LNCaP clone FGC (cell line): ENCODE measurements around the gene NEAT1.

Source experiments
- DNase-seq: peaks from one replicate; pipeline ENCODE4 v3.0.0-alpha.2; 2011; ENCODE audit warnings: low read depth
- H3K4me3 ChIP-seq: 2 replicates; pipeline ENCODE4 v1.5.1; 2011; ENCODE audit warnings: mild to moderate bottlenecking, low read depth, low read length, control low read depth
- CTCF ChIP-seq: IDR thresholded peaks from 2 replicates; pipeline ENCODE4 v1.5.1; 2012; ENCODE audit warnings: mild to moderate bottlenecking; ENCODE audit not compliant: control insufficient read depth, insufficient read depth; ENCODE audit errors: extremely low read depth

Gene NEAT1

DNA sequence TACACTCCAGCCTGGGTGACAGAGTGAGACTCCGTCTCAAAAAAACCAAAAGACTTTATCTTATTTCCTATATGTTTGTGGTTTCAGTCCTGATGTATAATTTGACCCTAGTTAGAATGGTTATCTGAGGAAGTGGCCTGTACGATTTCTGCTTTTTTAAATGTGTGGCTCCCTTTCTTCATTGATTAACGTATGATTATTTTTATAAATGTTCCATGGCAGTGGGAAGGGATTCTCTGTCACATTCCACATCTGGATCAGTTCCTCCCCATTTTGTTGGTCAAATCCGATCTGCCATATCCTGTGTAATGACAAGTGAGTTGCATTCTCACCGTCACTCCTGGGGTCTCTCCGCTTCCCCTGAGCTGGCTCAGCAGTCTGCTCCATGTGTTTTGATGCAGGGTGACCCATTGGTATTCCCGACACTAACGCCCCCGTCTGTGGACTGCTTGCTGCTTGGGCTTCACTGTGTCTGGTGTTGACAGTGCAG lies 20.3 kb downstream of the NEAT1 start:
- no peak overlapping the region for H3K4me3 ChIP-seq
- no peak for DNase-seq
- TF ChIP-seq CTCF: no peak

DNA sequence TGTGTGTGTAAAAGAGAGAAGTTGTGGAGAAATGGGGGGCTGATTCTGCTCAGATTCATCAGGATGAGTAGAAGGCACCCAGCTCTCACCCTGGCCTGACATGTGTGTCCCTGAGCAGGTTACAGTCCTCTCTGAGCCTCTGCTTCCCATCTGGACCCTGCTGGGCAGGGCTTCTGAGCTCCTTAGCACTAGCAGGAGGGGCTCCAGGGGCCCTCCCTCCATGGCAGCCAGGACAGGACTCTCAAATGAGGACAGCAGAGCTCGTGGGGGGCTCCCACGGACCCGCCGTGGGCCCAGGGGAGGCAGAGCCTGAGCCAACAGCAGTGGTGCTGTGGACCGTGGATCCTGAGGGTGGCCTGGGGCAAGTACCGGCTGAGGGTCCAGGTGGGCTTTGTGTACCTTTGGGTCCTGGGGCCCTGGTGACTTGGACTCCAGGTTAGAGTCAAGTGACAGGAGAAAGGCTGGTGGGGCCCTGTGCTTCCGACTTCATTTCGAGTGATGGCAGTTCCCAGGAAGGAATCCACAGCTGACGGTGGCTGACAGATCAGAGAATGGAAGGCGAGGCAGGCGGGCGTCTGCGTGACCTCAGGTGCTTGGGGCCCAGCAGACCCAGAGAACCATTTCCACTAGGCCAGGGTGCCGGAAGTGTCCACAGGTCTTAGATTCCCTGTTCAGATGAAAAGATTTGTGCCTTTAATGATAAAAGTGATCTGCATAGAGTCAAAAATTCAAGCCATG lies 21.9 kb downstream of the NEAT1 start:
- DNase-seq: no peak
- no peak overlapping the region for H3K4me3 ChIP-seq
- TF ChIP-seq CTCF: no peak

DNA sequence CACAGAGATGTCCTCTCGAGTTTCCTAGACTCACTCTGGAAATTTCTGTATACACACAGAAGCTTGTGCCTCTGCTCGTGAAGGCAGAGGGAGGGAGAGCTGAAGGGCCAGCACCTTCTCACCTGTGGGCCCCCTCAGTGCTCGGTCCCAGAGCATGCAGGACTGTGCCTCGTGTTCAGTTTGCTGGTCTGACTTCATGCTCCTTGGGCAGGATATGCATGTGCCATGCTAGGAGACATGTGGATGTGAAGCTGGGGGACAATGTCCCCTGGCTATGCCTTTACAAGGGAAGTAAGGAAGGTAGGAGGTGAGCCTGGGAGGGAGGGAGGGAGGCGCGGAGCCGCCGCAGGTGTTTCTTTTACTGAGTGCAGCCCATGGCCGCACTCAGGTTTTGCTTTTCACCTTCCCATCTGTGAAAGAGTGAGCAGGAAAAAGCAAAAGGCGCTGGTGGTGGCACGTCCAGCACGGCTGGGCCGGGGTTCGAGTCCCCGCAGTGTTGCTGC lies 22.6 kb downstream of the NEAT1 start:
- no peak for TF ChIP-seq CTCF
- DNase-seq: no peak
- no peak overlapping the region for H3K4me3 ChIP-seq

DNA sequence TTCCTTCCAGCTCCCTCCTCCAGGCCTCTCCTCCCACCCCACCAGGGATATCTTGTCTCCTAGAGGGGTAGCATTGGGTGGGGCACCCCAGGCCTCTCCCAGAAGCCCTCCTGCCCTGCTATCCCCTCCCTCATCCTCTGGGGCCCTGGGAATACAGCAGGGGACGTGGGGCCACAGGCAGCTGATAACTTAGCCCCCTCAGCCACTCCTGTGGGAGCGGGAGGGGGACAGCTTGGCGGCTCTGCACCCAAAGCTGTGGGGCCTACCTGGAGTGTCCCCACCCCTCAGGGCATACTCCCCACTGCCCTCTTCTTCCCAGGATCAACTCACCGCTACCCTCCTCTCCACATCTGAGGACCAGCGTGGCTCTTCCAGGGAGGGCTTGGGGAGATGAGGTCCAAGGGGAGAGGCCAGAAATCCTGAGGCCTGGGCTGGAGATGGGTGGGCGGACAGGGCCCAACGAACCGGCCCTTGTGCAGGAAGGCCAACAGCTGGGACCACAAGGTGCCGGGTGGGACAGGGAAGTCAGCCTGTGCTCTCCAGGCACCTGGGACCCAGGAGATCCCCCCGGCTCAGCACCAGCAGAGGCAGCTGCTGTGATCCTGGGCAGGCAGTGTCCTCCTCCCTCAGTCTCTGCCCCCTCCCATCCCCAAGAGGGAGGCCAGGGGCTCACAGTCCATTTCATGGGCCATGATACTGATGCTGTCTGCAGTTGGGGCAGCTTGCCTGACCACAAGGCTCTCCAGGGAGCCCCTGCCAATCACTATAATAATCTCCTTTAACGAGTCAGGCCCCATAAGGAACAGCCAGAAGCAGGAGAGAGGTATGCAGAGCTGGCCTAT lies 23.2 kb downstream of the NEAT1 start:
- TF ChIP-seq CTCF: no peak
- no peak overlapping the region for H3K4me3 ChIP-seq
- no peak for DNase-seq

DNA sequence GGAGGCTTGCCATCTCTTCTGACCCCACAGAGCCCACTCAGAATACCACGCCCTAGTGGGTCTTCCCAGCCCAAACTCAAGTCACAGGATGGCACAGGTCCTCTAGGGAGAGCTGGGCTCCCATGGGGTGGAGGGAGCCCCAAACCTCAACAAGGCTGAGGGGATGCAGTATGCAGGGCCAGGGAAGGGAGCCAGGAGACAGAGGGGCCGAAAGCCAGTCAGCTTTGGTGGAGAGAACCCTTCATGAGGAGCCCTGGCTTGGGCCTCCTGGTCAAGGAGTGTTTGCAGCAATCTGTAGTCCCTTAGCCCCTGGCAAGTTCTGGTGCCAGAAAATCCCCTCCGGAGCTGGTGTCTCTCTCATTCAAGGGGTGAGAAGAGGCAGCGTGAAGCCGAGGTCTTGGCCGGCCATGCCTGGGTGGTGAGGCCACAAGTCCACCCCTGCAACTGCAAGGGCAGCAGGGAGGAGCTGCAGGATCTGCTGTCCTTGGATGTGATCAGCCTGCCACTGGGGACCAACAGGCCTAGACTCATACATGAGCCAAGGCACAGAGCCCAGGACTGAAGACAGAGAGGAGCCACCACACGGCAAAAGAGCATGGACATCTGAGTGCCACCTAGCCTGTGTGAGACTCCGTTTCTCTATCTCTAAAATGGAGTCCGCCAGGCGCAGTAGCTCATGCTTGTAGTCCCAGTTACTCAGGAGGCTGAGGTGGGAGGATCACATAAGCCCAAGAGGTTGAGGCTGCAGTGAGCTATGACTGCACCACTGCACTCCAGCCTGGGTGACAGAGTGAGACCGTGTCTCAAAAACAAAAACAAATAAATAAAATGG lies 24.1 kb downstream of the NEAT1 start:
- no peak for DNase-seq
- TF ChIP-seq CTCF: no peak
- no peak overlapping the region for H3K4me3 ChIP-seq

- no peak for TF ChIP-seq CTCF
- H3K4me3 ChIP-seq: no peak overlapping the region
- no peak for DNase-seq
These were observed 25.4 kb downstream of the NEAT1 start for GRCh38 chr11:65448074-65448417.
